SJCRH30 (cell line): ENCODE data around the gene ABRAXAS1. TPM values are rescaled to one million over a fixed set of nuclear protein-coding genes. Genes with fewer than 3 reads are reported as not detected.
"Not testable (repeated sequence)": the region's sequence is repeated elsewhere in the genome, so short reads cannot be mapped to it uniquely, and the experiment has no call there.

ENCODE experiments used
- DNase-seq, 2 experiments: peaks; one replicate each; pipeline ENCODE4 v3.0.0-alpha.2; 2015 to 2020
- H3K27ac ChIP-seq: fragments of 250-450 bp; sonication (Bioruptor Pico); 2 replicates; pipeline ENCODE4 v1.5.1; 2020; ENCODE audit warnings: mild to moderate bottlenecking, moderate library complexity
- H3K27me3 ChIP-seq: fragments of 250-450 bp; sonication (Bioruptor Pico); 2 replicates; pipeline ENCODE4 v1.5.1; 2020; ENCODE audit warnings: mild to moderate bottlenecking, moderate library complexity
- H3K36me3 ChIP-seq: fragments of 250-450 bp; sonication (Bioruptor Pico); 2 replicates; pipeline ENCODE4 v1.5.1; 2020; ENCODE audit warnings: mild to moderate bottlenecking, moderate library complexity
- H3K4me1 ChIP-seq: fragments of 250-450 bp; sonication (Bioruptor Pico); 2 replicates; pipeline ENCODE4 v1.5.1; 2020; ENCODE audit warnings: mild to moderate bottlenecking, moderate library complexity
- H3K4me3 ChIP-seq: fragments of 250-450 bp; sonication (Bioruptor Pico); 2 replicates; pipeline ENCODE4 v1.5.1; 2020; ENCODE audit warnings: mild to moderate bottlenecking, moderate library complexity
- H3K9me3 ChIP-seq: fragments of 250-450 bp; sonication (Bioruptor Pico); replicated peaks from 2 replicates; pipeline ENCODE4 v1.5.1; 2020; ENCODE audit warnings: mild to moderate bottlenecking, moderate library complexity
- total RNA-seq: library from RNA; depleted of rRNA; stranded (reverse); fragments of >200 nt; shearing (Covaris generic); gene quantifications from 2 replicates; pipeline ENCODE4 v1.2.3, GENCODE V29; 2014; rRNA removed

Gene ABRAXAS1
- total RNA-seq = 32.6 and 35.2 TPM in 2 replicates

DNA sequence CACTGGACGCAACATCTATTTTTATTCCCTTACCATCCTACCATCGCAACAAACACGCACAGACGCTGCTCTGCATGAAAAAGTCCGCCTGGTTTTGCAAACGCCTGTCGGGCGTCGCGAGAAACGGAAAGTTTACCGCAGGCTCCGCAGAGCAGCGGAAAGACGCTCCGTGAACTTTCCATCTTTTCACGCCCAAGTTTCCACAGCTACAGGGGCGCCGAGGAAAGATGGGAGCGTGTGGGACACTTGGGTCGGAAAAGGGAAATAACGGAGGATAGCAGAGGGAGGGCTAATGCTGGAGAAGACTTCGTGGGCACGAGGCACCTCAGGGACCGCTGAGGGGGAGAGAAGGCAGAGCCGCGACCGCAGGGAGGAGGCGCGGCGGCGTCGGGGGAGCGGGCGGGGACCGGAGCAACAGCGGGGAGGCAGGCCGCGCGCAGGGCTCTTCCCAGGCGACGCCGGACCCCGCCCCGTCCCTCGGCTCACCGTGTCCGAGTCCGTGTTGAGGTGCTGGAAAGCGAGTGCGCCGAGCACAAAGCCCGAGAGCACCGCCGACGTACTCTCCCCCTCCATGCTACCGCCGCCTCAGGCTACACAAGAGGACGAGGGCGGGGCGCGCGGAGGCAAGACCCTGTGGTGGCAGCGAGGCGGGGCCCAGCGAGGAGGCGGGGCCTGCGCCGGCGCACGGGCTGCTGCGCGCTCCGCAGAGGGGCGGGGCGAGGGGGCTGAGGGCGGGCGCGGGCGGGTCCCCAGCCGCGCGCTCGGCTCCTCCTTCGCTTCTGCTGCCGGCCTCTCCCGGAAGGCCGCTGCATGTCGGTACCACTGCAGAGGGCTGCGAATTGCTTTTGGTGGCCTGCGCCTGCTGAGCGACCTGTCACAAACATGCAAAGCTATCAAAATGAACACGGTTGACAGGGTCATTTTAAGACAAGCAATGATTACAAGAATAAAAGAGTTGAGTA, at the start of gene ABRAXAS1:
Gene ABRAXAS1, minus strand, starts transcription at position 601 of the 962 bp plus-strand sequence. Its CDS starts 28 bp downstream, at position 573.
- no peaks in the 10 kb centered on the region; the same call in 1 of the 2 replicates for H3K4me1 ChIP-seq
- no peaks in the 10 kb centered on the region for H3K36me3 ChIP-seq
- H3K4me3 ChIP-seq = peak within 1 kb of the TSS; percentile 74
- H3K27me3 ChIP-seq = no peaks in the 10 kb centered on the region
- DNase-seq = peak; percentile 97 to 98
- no peaks in the 10 kb centered on the region for H3K9me3 ChIP-seq
- peak within 1 kb of the TSS; percentile 64 for H3K27ac ChIP-seq

DNA sequence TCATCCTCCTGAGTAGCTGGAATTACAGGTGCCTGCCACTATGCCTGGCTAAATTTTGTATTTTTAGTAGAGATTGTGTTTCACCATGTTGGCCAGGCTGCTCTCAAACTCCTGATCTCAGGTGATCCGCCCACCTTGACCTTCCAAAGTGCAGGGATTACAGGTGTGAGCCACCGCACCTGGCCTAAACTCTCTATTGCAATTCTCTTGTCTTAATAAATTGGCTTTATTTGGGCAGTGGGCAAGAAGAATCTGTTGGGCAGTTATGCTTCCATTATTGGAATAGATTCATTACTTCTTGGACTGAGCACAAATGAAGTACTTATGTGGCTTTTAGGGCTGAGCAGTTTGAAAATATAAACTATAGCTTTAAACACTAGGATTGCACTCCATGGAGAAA, 42.8 kb upstream of the ABRAXAS1 start:
- H3K9me3 ChIP-seq = no peaks in the 10 kb centered on the region; the same call in 1 of the 2 replicates
- H3K27me3 ChIP-seq = no peaks in the 10 kb centered on the region
- DNase-seq = no peak
- H3K27ac ChIP-seq = no peak overlapping the region
- H3K4me3 ChIP-seq = no peak overlapping the region
- H3K36me3 ChIP-seq = no peaks in the 10 kb centered on the region
- no peaks in the 10 kb centered on the region for H3K4me1 ChIP-seq

DNA sequence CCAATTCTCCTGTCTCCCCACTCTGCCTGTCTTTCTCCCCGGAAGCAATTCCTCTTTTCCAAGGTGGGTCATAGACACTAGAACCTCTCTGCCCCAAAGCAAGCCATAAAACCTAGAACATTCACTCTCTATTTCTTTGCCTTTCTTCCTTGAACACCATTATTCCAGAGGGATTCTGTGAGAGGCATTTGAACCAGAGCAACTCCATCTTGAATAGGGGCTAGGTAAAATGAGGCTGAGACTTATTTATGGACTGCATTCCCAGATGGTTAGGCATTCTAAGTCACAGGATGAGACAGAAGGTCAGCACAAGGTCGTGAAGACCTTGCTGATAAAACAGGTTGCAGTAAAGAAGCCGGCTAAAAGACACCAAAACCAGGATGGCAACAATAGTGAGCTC, 37.3 kb upstream of the ABRAXAS1 start:
- Histone ChIP-seq H3K9me3 (no peaks in the 10 kb centered on the region), H3K27me3 (no peaks in the 10 kb centered on the region), H3K4me1 (no peaks in the 10 kb centered on the region), H3K27ac (no peak overlapping the region), H3K36me3 (no peaks in the 10 kb centered on the region), H3K4me3 (no peak overlapping the region)
- no peak for DNase-seq

DNA sequence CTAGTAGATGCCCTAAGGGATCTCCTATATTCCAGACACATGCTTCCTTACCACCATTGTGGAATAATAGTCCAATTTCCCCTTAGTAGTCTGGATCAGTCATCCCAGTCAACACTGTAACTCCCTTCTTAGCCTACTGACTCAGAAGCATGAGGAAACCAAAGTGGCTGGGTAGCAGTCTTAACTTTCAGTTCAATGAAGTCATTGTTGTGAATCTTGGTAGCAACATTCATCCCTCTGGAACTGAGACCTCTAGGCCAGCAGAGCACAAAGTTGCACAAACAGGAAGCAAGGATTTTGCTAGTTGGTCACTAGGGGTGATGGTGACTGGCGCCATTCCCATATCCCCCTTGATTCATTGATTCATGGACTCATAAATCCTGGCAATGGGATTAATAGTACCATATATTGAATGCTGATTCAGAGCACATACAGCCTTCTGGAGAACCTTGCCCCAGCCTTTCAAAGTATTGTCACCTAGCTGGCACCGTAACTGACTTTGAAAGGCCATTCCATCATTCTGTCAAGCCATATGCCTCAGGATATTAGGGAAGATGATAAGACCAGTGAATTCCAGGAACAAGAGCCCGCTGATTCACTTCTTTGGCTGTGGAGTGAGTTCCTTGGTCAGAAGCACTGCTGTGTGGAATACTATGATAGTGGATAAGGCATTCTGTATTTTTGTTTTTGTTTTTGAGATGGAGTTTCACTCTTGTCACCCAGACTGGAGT, 31.3 kb upstream of the ABRAXAS1 start:
- H3K9me3 ChIP-seq = no peaks in the 10 kb centered on the region
- no peaks in the 10 kb centered on the region for H3K27me3 ChIP-seq
- DNase-seq = no peak
- H3K4me1 ChIP-seq = no peaks in the 10 kb centered on the region
- H3K27ac ChIP-seq = no peak overlapping the region
- no peak overlapping the region for H3K4me3 ChIP-seq
- H3K36me3 ChIP-seq = no peaks in the 10 kb centered on the region

DNA sequence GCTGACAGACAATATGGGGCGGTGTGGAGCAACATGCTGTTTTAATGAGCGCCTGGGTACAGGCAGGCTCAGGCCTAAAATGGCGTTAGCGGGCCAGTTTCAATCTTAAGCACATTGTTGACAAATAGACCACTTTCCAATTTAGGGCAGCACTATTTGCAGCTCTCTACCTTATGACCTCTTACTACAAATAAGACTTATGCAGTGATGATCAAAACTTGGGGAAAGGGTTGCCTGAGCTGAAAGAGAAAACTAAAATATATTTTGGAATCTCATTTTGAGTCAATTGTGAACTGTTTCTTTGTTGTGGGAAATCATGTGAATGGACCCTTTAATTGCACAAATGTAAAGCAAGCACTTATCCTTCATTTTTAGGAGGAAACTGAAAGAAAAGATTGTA, 25.5 kb upstream of the ABRAXAS1 start:
- H3K36me3 ChIP-seq = no peaks in the 10 kb centered on the region
- DNase-seq = no peak
- H3K4me1 ChIP-seq = no peaks in the 10 kb centered on the region
- H3K9me3 ChIP-seq = 0 out of 2 replicates have a peak, but pooled peaks cover 3% of the 10 kb centered on the region
- no peaks in the 10 kb centered on the region for H3K27me3 ChIP-seq
- H3K4me3 ChIP-seq = no peak overlapping the region
- H3K27ac ChIP-seq = no peak overlapping the region

DNA sequence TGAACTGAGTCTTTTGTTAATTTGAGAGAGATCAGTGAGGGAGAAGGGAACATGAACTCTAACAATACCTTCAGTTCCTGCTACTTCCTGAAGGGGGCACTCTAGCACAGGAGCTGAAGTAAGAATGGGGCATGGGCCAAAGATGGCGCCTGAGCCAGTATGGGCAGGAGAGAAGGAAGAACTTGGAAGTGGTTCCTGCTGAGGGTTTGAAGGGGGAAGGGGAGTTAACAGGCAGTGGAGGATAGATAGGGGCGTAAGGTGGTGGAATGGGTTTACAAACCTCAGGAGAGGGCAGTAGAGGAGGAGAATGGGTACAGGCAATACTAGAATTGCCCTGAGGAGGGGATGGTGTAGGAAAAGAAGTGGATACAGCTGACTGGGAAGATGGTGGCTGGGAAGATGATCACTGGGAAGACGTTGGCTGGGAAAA, 24.3 kb upstream of the ABRAXAS1 start:
- H3K9me3 ChIP-seq, H3K4me3 ChIP-seq, H3K27ac ChIP-seq, H3K4me1 ChIP-seq, H3K27me3 ChIP-seq, H3K36me3 ChIP-seq: not testable (repeated sequence)
- peak; percentile 68 to 79 for DNase-seq

DNA sequence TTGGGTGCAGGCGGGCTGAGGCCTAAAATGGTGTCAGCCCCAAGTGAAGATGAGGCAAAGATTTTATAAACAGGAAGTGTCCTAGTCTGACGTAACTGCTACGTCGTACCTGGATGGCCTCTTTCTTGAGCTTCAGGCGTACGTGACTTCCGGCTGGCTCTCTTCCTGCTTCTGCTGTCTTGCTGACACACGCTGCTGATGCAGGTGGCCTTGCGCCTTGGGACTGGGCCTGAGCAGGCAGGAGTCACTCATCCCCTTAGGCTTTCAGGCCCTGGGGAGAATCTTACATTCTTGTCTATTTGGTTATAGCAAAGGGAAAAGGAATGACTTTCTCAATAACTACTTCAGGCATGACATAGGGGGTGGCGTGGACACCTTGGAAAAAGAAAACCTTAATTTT, 20.1 kb upstream of the ABRAXAS1 start:
- Histone ChIP-seq H3K27ac (no peak overlapping the region), H3K36me3 (no peaks in the 10 kb centered on the region), H3K27me3 (peaks cover 21% of the 10 kb centered on the region), H3K9me3 (peaks cover 2% of the 10 kb centered on the region; the same call in 1 of the 2 replicates), H3K4me1 (no peaks in the 10 kb centered on the region), H3K4me3 (no peak overlapping the region)
- no peak for DNase-seq

DNA sequence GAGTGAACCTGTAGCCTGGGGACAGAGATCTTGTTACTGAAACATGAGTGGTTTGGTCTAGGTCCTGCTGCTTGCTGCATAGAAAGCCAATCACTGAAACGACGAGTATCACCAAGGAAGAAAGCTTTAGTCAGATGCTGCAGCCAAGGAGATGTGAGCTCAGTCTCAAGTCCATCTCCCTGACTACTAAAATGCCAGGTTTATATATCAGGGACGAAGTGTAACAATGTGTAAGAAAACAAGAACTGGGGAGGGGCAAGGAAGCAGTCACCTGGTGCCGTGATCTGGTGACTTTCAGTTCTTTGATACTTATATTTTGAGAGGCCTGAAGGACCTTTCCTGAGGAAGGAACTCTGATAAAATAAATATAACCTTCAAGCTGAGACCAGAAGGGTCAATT, 19.6 kb upstream of the ABRAXAS1 start:
- Histone ChIP-seq H3K4me3 (no peak overlapping the region), H3K4me1 (no peaks in the 10 kb centered on the region), H3K36me3 (no peaks in the 10 kb centered on the region), H3K27me3 (peaks cover 21% of the 10 kb centered on the region), H3K9me3 (peaks cover 2% of the 10 kb centered on the region; the same call in 1 of the 2 replicates), H3K27ac (no peak overlapping the region)
- DNase-seq = no peak

DNA sequence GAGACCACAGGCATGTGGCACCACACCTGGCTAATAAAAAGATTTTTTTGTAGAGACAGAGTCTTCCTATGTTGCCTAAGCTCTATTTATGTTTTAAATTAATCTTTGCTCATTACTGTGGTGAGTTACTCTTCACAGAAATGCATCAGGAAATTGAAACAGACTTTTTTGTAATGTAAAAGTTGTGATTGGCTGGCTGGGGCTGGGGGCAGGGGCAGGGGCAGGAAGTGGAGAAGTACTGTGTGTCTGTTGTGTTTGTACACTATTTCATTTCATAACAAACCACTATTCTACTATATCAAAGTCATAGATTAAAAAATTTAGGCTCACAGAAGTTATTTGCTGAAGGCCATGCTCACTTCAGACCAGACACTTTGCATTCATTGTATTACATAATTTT, 19.1 kb upstream of the ABRAXAS1 start:
- Histone ChIP-seq H3K4me1 (no peaks in the 10 kb centered on the region), H3K36me3 (no peaks in the 10 kb centered on the region), H3K27ac (no peak overlapping the region), H3K27me3 (peaks cover 21% of the 10 kb centered on the region), H3K9me3 (peaks cover 2% of the 10 kb centered on the region; the same call in 1 of the 2 replicates), H3K4me3 (no peak overlapping the region)
- DNase-seq = no peak

DNA sequence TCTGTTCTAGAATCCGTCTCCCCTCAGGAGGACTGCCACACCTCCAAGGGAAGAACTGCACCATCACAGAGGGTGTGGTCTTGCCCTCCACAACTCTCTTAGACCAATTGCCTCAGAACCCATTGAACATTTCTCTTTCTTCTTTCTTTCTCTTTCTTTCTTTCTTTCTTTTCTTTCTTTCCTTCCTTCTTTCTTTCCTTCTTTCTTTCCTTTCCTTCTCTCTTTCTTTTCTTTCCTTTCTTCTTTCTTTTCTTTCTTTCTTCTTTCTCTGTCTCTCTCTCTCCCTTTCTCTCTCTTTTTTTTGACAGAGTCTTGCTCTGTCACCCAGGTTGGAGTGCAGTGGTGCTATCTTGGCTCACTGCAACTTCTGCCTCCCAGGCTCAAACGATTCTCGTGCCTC, 16.8 kb upstream of the ABRAXAS1 start:
- not testable (repeated sequence) for H3K4me3 ChIP-seq, H3K4me1 ChIP-seq, H3K36me3 ChIP-seq, H3K9me3 ChIP-seq, H3K27ac ChIP-seq, DNase-seq
- peaks cover 21% of the 10 kb centered on the region for H3K27me3 ChIP-seq

DNA sequence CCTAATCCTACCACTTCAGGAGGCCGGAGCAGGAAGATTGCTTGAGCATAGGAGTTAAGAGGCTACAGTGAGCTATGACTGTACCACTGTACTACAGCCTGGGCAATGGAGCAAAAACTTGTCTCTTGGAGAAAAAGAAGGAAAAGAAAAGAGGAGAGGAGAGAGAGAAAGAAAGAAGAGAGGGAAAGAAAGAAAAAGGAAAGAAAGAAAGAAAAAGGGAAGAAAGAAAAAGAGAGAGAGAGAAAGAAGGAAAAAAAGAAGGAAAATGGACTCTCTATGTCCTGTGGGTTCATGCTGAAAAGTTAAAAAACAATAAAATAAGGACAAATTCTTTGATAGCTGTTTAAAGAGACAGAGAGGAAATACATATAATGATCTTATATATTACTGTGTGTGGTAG, 13.3 kb upstream of the ABRAXAS1 start:
- no peak overlapping the region for H3K4me3 ChIP-seq
- no peaks in the 10 kb centered on the region for H3K36me3 ChIP-seq
- DNase-seq = no peak

DNA sequence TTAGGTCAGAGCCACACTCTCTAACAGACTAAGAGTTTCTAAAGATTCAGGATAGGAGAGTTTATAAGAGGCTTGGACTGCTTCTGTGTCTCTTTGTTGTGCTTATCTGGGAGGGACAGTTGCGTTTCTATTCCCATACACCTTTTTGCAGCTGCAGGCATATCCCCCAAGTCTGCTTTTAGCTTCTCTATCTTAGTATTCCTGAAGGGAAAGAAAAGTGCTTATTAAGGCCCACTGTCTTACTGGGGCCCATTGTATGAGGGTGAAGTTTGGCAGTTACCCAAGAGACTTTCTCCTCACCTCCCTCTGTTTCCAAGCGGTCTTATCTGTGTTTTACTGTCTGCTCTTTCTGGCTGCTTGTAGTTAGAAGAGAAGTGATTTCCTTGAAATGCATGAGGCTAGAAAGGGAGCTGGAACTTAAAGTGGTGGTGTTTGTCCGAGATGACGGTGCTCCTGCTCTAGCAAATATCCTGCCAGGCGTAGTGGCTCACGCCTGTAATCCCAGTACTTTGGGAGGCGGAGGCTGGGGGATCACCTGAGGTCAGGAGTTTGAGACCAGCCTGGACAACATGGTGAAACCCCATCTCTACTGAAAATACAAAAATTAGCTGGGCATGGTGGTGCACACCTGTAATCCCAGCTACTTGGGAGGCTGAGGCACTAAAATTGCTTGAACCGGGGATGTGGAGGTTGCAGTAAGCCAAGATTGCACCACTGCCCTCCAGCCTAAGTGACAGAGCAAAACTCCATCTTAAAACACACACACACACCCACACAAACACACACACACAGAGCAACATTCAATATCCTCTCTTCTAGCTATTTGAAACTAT, 11.4 kb upstream of the ABRAXAS1 start:
- H3K4me1 ChIP-seq, H3K27me3 ChIP-seq, H3K27ac ChIP-seq, H3K36me3 ChIP-seq, DNase-seq, H3K4me3 ChIP-seq, H3K9me3 ChIP-seq: not testable (repeated sequence)

More for the DNA sequence above, 13.3 kb upstream of the ABRAXAS1 start:
- Histone ChIP-seq H3K27me3 (peaks cover 17% of the 10 kb centered on the region), H3K9me3 (peaks cover 2% of the 10 kb centered on the region; the same call in 1 of the 2 replicates), H3K27ac (no peak overlapping the region), H3K4me1 (no peaks in the 10 kb centered on the region)

DNA sequence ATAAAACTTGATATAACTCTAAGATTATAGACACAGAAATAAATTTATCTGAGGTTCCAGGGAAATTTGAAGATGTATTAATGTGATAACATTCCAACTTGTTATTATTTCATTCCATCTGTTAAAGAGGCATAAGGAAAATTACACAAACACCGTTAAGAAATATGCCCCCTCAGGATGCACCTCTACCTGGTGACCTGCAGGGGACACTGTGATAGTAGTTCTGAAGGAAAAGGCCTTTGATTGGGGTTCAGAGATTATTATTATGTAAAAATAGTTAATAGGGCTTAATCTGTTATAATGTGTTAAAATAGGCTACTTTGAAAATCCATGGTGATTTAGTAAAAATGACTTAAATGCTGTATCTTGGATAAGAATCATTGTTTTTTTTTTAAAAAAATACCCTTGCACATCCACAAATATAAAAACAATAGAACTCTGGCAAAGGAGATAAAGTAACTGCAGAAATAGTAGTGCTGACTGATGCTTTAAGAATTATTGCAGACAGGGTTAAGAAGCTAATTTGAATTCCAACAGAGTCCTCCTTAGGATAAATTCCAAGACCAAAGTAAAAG, 6.1 kb upstream of the ABRAXAS1 start:
- no peaks in the 10 kb centered on the region; the same call in 1 of the 2 replicates for H3K27me3 ChIP-seq
- no peaks in the 10 kb centered on the region for H3K36me3 ChIP-seq
- H3K9me3 ChIP-seq = no peaks in the 10 kb centered on the region
- no peaks in the 10 kb centered on the region for H3K4me1 ChIP-seq
- H3K4me3 ChIP-seq = no peak overlapping the region
- no peak overlapping the region for H3K27ac ChIP-seq
- DNase-seq = peak in 1 of 2 experiments; percentile 58

DNA sequence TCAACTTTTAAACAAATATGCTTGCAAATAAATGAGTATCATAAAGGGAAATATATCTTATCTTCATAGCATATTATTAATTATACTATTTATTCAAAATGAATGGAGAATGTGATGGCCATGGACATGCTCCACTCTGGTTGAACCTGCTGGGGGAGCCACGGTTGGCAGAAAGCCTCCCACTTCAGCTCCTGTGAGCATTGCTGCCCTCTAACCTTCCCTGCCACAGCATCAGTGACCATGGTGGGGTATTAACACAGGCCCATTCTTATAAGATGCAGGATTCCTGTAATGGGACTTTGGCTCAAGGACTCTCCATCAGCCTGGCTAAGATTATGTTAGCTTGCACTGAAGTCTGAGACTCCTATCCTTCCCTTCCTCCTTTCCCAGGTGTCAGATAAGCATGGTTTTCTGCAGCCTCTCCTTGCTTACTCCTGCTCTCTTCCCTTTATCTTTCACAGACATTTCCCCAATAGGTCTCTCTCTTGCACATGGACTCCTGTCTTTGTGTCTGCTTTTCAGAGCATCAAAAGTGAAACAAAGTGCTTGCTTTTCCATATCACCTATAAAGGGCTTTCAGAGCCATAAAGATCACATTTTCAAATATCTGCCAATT, 4.9 kb upstream of the ABRAXAS1 start:
- no peak for DNase-seq

More for the DNA sequence above, 4.9 kb upstream of the ABRAXAS1 start:
- H3K27ac ChIP-seq = no peak overlapping the region
- H3K4me1 ChIP-seq = no peaks in the 10 kb centered on the region
- H3K27me3 ChIP-seq = no peaks in the 10 kb centered on the region
- no peak overlapping the region for H3K4me3 ChIP-seq
- no peaks in the 10 kb centered on the region for H3K9me3 ChIP-seq
- H3K36me3 ChIP-seq = no peaks in the 10 kb centered on the region
